Gastroesophageal sphincter (tissue), 3 donors: ENCODE measurements around the gene PROK1.

ENCODE experiments used
- POLR2A ChIP-seq, 2 donors: fragments of 450-650 bp; IDR thresholded peaks; one replicate each; pipeline ENCODE4 v1.6.1; 2017; ENCODE audit warnings: antibody characterized with exemption in 2 of 2, mild to moderate bottlenecking in 2 of 2, moderate library complexity in 1 of 2
- TF ChIP-seq, protein P1 (sequence below), 4 experiments: fragments of 200-600 bp in 2 of 4; fragments of 450-650 bp in 2 of 4; sonication (generic) in 1 of 4; IDR thresholded peaks; one replicate each; pipeline ENCODE4 v1.5.1; 2017 to 2019; ENCODE audit warnings: antibody characterized with exemption in 4 of 4, mild to moderate bottlenecking in 2 of 4, moderate library complexity in 2 of 4

DNA sequence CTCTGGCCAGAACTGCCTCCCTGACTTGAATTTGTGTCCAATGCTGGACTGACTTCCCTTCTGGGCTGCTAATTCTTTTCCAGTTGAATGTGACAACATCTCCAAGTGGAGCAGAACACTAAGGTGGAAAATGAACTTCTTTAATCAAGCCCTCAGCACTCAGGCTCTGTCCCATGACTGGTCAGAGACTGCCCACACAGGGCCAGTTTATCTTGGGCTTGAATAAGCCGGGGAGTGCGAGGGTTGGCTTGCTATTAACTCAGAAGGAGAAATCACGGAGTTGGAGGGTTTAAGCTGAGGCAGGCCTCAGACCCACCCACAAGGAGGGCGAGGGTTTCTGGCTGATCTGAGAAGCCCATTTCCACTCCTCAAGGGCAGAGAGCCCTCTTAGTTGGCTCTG is 55.6 kb downstream of the PROK1 start:
- no peak for TF ChIP-seq POLR2A (IDR thresholded peaks at IDR 0.05)
- TF ChIP-seq, protein P1, sequence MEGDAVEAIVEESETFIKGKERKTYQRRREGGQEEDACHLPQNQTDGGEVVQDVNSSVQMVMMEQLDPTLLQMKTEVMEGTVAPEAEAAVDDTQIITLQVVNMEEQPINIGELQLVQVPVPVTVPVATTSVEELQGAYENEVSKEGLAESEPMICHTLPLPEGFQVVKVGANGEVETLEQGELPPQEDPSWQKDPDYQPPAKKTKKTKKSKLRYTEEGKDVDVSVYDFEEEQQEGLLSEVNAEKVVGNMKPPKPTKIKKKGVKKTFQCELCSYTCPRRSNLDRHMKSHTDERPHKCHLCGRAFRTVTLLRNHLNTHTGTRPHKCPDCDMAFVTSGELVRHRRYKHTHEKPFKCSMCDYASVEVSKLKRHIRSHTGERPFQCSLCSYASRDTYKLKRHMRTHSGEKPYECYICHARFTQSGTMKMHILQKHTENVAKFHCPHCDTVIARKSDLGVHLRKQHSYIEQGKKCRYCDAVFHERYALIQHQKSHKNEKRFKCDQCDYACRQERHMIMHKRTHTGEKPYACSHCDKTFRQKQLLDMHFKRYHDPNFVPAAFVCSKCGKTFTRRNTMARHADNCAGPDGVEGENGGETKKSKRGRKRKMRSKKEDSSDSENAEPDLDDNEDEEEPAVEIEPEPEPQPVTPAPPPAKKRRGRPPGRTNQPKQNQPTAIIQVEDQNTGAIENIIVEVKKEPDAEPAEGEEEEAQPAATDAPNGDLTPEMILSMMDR (IDR thresholded peaks at IDR 0.05) = no peak
